ENCODE measurements around the gene CBX6. TPM values are rescaled to one million over a fixed set of nuclear protein-coding genes. Genes with fewer than 3 reads are reported as not detected.
A peak's percentile ranks its signal among the peaks of the same experiment; 100 is the strongest.

The CBX6 gene
- total RNA-seq, 1 experiment from 2014 or later: 98.4 TPM

DNA sequence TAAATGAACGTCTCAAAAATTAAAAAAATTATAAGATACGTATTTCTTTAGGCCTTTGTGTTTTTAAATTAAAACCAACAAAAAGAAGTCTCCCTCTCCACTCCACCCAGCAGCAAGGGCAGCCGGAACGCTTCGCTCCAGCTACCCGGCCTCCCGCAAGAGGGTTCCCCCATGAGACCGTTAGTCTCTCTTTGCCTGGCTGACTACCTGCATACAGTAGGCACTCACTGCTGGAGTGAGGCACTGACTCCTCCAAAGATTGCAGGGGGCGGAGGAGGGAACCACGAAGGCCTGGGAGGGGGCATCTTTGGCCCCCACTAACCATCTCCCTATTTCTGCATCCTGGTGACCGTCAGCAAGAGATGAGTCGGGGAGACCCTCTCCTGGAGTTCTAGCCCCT lies 10.1 kb downstream of the CBX6 start:
- Histone ChIP-seq H3K4me3 (ENCODE audit: low read depth in 2 of 2, low read length in 2 of 2) (no peak overlapping the region), H3K27ac (ENCODE audit: low read length) (no peak overlapping the region), H3K4me1 (ENCODE audit: control insufficient read depth, insufficient read depth, low read length) (peaks cover 29% of the 10 kb centered on the region), H3K27me3 (ENCODE audit: control insufficient read depth, insufficient read depth, low read length) (no peaks in the 10 kb centered on the region), H3K9me3 (ENCODE audit: control insufficient read depth, insufficient read depth, low read depth, low read length) (no peaks in the 10 kb centered on the region), H3K36me3 (ENCODE audit: control insufficient read depth, insufficient read depth, low read length) (no peaks in the 10 kb centered on the region)
- POLR2A ChIA-PET: no interaction called here
- TF ChIP-seq POLR2AphosphoS5 (IDR thresholded peaks at IDR 0.05; ENCODE audit: low read depth, low read length): peak; percentile 67
- TF ChIP-seq, protein P1, sequence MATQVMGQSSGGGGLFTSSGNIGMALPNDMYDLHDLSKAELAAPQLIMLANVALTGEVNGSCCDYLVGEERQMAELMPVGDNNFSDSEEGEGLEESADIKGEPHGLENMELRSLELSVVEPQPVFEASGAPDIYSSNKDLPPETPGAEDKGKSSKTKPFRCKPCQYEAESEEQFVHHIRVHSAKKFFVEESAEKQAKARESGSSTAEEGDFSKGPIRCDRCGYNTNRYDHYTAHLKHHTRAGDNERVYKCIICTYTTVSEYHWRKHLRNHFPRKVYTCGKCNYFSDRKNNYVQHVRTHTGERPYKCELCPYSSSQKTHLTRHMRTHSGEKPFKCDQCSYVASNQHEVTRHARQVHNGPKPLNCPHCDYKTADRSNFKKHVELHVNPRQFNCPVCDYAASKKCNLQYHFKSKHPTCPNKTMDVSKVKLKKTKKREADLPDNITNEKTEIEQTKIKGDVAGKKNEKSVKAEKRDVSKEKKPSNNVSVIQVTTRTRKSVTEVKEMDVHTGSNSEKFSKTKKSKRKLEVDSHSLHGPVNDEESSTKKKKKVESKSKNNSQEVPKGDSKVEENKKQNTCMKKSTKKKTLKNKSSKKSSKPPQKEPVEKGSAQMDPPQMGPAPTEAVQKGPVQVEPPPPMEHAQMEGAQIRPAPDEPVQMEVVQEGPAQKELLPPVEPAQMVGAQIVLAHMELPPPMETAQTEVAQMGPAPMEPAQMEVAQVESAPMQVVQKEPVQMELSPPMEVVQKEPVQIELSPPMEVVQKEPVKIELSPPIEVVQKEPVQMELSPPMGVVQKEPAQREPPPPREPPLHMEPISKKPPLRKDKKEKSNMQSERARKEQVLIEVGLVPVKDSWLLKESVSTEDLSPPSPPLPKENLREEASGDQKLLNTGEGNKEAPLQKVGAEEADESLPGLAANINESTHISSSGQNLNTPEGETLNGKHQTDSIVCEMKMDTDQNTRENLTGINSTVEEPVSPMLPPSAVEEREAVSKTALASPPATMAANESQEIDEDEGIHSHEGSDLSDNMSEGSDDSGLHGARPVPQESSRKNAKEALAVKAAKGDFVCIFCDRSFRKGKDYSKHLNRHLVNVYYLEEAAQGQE (IDR thresholded peaks at IDR 0.05; ENCODE audit: insufficient read depth in 1 of 2, low read depth in 2 of 2, low read length in 1 of 2): no peak
- TSS peak; percentile 73 for BruUV-seq (replicated peaks)
- intact Hi-C loops (cut with micrococcal nuclease; ENCODE audit: unreplicated experiment) (loop anchor here (5.0 to 10.0 kb wide), 2 partner anchors 95 to 143 kb away; no protein-coding TSS in a partner anchor), in situ Hi-C loops (cut with HindIII; ENCODE audit: low pct_unique_long_range_greater_than_20kb, low sequenced_read_pairs) (no loop called here)
- no peak for ATAC-seq
- CTCF ChIA-PET: interaction anchor here (0.6 to 2.2 kb wide), 2 partner anchors 93 to 469 kb away, joined by 3 to 9 read pairs; no protein-coding TSS in a partner anchor
- no peak for DNase-seq (ENCODE audit: low read depth, low spot score)

- intact Hi-C loops (cut with micrococcal nuclease; ENCODE audit: unreplicated experiment) (loop anchor here (5.0 to 10.0 kb wide), 2 partner anchors 94 to 143 kb away; no protein-coding TSS in a partner anchor), in situ Hi-C loops (cut with HindIII; ENCODE audit: low pct_unique_long_range_greater_than_20kb, low sequenced_read_pairs) (no loop called here)
- no peak; the same call in 1 of the 2 replicates for TF ChIP-seq CTCF (IDR thresholded peaks at IDR 0.05)
- no peak for TF ChIP-seq SIN3A (IDR thresholded peaks at IDR 0.05; ENCODE audit: borderline replicate concordance, insufficient read depth, low read depth, low read length)
- 0 out of 2 replicates have a peak, but pooled peaks have one; percentile 21 for TF ChIP-seq POLR2AphosphoS5 (IDR thresholded peaks at IDR 0.05; ENCODE audit: low read depth, low read length)
- no peak for TF ChIP-seq TCF7L2 (IDR thresholded peaks at IDR 0.05; ENCODE audit: low read depth, low read length)
- TF ChIP-seq, protein P1 (IDR thresholded peaks at IDR 0.05; ENCODE audit: insufficient read depth in 1 of 2, low read depth in 2 of 2, low read length in 1 of 2): no peak
- H3K4me3 ChIP-seq (ENCODE audit: low read depth in 2 of 2, low read length in 2 of 2): no peak overlapping the region
- no TSS peak for BruUV-seq (replicated peaks)
- POLR2A ChIA-PET: no interaction called here
- H3K27ac ChIP-seq (ENCODE audit: low read length): no peak overlapping the region
- peaks cover 29% of the 10 kb centered on the region for H3K4me1 ChIP-seq (ENCODE audit: control insufficient read depth, insufficient read depth, low read length)
- H3K36me3 ChIP-seq (ENCODE audit: control insufficient read depth, insufficient read depth, low read length): no peaks in the 10 kb centered on the region
- no peak for DNase-seq (ENCODE audit: low read depth, low spot score)
- no peaks in the 10 kb centered on the region for H3K9me3 ChIP-seq (ENCODE audit: control insufficient read depth, insufficient read depth, low read depth, low read length)
- CTCF ChIA-PET: interaction anchor here (0.5 to 2.2 kb wide), 2 partner anchors 92 to 160 kb away, joined by 5 to 9 read pairs; partner anchors contain the start of gene APOBEC3D
- H3K27me3 ChIP-seq (ENCODE audit: control insufficient read depth, insufficient read depth, low read length): no peaks in the 10 kb centered on the region
- ATAC-seq: peak; percentile 23
Measured at GRCh38 chr22:38861170-38861876, 10.7 kb downstream of the CBX6 start.
